ENCODE data around the gene ALDH1A3. TPM values are rescaled to one million over a fixed set of nuclear protein-coding genes. Genes with fewer than 3 reads are reported as not detected.

The ALDH1A3 gene
- total RNA-seq, 6 experiments from 2014 or later = 1.00 to 2.5 (median 1.9) TPM

- Mint-ChIP-seq H3K27ac (no peak overlapping the region), H3K36me3 (ENCODE audit: low read depth) (peaks cover 21% of the 10 kb centered on the region), H3K27me3 (ENCODE audit: insufficient read depth) (no peaks in the 10 kb centered on the region; the same call in 1 of the 2 replicates), H3K4me3 (no peak overlapping the region), H3K9me3 (peaks cover 11% of the 10 kb centered on the region), H3K4me1 (ENCODE audit: low read depth) (no peaks in the 10 kb centered on the region; the same call in 1 of the 2 replicates)
- no peak for TF ChIP-seq CTCF (IDR thresholded peaks at IDR 0.05)
- DNase-seq = no peak
These were observed 29.9 kb downstream of the ALDH1A3 start for GRCh38 chr15:100909565-100909964.

DNA sequence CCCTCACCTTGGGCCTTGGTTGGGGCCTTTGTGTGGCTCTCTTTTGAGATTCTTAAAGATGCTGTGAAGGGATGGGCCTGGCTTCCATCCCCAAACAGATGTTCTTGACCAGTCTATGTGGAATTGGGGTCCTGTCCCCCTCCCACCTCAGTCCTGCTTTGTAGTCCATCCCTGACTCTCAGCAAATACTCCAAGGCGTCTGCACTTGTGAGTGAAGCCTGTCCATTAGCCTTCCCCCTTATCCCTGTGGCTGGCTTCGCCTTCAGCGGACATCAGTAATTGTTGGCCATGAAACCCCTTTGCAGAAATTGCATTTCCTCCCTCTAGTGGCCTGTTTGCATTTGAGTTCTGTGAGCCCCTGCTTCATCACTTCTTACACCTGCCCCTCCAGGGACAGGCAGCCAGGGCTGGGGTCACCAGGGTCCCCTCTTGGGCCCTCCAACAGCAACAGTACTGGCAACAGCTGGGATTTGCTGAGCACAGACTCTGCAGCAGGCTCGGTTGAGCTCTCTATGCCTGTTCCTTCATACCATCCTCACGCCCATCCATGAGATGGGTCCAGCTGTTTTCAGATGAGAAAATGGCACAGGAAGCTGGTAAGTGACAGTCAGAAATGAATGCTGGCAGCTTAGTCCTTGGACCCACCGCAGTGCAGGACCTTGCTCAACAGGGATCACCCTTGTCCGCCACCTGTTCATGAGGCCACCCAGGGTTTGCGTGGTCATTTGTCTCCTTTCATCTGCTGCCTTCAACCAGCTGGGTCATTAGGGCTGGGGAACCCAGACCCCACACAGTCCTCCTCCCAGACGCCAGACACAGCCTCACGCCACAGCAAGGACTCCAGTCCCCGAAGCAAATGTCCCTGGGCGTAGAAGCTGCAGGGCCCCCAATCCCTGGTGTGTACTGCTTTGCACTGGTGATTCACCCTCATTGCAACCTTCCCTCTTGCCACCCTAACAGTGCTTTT is 30.6 kb downstream of the ALDH1A3 start:
- no peak overlapping the region for H3K27ac Mint-ChIP-seq
- no peaks in the 10 kb centered on the region; the same call in 1 of the 2 replicates for H3K27me3 Mint-ChIP-seq (ENCODE audit: insufficient read depth)
- H3K4me3 Mint-ChIP-seq = no peak overlapping the region
- peaks cover 11% of the 10 kb centered on the region for H3K9me3 Mint-ChIP-seq
- TF ChIP-seq CTCF (IDR thresholded peaks at IDR 0.05) = peak; percentile 68
- peaks cover 5% of the 10 kb centered on the region; the same call in 1 of the 2 replicates for H3K4me1 Mint-ChIP-seq (ENCODE audit: low read depth)
- H3K36me3 Mint-ChIP-seq (ENCODE audit: low read depth) = peaks cover 27% of the 10 kb centered on the region
- no peak for DNase-seq

DNA sequence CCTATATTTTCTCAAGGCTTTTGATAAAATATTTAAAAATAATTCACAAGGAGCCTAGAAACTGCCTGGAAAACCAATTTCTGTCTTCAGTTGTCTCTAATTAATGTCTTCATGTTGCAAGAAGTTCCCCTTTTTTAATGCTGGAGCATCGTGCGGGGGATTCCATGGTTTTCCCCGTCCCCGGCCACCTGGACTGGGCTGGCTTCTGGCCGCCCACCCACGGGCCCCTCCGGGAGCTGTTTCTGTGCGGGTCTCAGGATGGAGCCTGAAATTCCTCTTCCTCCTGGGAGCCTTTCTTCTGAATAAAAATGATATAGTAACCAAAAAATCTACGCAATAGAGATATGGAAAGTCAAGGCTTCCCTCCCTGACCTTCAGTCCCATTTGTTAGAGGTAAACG is 31.5 kb downstream of the ALDH1A3 start:
- Mint-ChIP-seq H3K9me3 (peaks cover 11% of the 10 kb centered on the region), H3K4me3 (no peak overlapping the region), H3K4me1 (ENCODE audit: low read depth) (peaks cover 5% of the 10 kb centered on the region; the same call in 1 of the 2 replicates), H3K27ac (no peak overlapping the region), H3K36me3 (ENCODE audit: low read depth) (peaks cover 27% of the 10 kb centered on the region), H3K27me3 (ENCODE audit: insufficient read depth) (no peaks in the 10 kb centered on the region; the same call in 1 of the 2 replicates)
- TF ChIP-seq CTCF (IDR thresholded peaks at IDR 0.05) = no peak
- no peak for DNase-seq

- Mint-ChIP-seq H3K9me3 (peaks cover 11% of the 10 kb centered on the region), H3K4me1 (ENCODE audit: low read depth) (peaks cover 16% of the 10 kb centered on the region), H3K27ac (no peak overlapping the region), H3K27me3 (ENCODE audit: insufficient read depth) (peaks cover 3% of the 10 kb centered on the region), H3K4me3 (no peak overlapping the region), H3K36me3 (ENCODE audit: low read depth) (peaks cover 27% of the 10 kb centered on the region)
- DNase-seq = no peak
- TF ChIP-seq CTCF (IDR thresholded peaks at IDR 0.05) = no peak
These were observed 34.3 kb downstream of the ALDH1A3 start for GRCh38 chr15:100913961-100914360.

DNA sequence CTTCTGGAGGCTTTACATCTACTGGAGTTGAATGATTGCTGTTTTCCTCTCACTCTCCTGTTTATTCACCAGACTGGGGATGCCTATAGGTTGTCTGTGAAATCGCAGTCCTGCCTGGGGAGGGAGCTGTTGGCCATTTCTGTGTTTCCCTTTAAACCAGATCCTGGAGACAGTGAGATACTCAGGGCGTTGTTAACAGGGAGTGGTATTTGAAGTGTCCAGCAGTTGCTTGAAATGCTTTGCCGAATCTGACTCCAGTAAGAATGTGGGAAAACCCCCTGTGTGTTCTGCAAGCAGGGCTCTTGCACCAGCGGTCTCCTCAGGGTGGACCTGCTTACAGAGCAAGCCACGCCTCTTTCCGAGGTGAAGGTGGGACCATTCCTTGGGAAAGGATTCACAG is 35.2 kb downstream of the ALDH1A3 start:
- Mint-ChIP-seq H3K4me1 (ENCODE audit: low read depth) (peaks cover 16% of the 10 kb centered on the region), H3K9me3 (peaks cover 11% of the 10 kb centered on the region), H3K27ac (no peak overlapping the region), H3K4me3 (no peak overlapping the region), H3K36me3 (ENCODE audit: low read depth) (peaks cover 27% of the 10 kb centered on the region), H3K27me3 (ENCODE audit: insufficient read depth) (peaks cover 3% of the 10 kb centered on the region)
- peak; percentile 50 for TF ChIP-seq CTCF (IDR thresholded peaks at IDR 0.05)
- DNase-seq = peak; percentile 19

Measured in HFFc6 (cell line).